ENCODE measurements around the gene GNAT1.

The GNAT1 gene

DNA sequence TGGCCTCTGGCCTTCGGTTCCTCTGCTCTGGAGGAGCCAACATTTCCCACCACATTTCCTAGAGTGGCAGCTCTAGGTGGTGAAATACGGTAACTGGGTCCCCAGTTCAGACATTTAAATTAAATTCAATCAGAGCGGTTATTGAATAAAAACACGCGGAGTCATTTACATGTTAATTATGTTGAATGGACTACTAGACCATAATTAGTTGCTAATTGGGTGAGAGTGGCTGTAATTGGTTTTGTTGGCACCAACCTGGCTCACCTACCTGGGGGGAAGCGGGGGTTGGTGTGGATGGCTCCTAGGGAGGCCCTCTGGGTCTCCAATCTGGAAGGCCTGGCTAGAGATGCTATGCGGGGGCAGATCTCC, 23.6 kb upstream of the GNAT1 start:
- no peak for TF ChIP-seq SUZ12 (IDR thresholded peaks at IDR 0.05)
- TF ChIP-seq FOXA1 (IDR thresholded peaks at IDR 0.05), result no peak
- ChIA-PET CTCF (interaction anchor here (0.9 kb wide), 1 partner anchor 27 kb away, joined by 4 read pairs; no protein-coding TSS in a partner anchor), POLR2A (no interaction called here)
- no peak for DNase-seq (ENCODE audit: extremely low spot score)

DNA sequence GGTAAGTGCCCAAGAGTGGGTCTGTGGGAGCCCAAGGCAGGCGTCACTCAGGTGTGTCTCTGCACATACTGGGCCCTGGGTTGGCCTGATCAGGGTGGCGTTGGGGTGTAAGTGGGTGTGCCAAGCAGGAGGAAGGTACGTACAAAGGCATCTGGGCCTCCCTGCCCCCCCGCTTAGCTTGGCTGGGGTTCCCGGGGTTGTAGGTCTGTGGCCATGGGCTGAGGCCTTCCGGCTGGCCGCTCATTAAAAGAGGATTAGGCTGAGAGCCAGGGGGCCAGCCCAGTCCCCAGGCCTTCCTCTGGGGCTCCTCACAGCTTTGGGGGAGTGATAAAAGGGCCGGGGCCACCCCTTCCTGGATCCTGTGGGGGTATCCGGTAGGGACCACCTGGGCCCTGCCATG, 23.0 kb upstream of the GNAT1 start:
- ChIA-PET CTCF (no interaction called here), POLR2A (no interaction called here)
- TF ChIP-seq NFRKB (IDR thresholded peaks at IDR 0.05) (no peak), TARDBP (IDR thresholded peaks at IDR 0.05) (no peak), FOXA1 (IDR thresholded peaks at IDR 0.05) (no peak), L3MBTL2 (conservative IDR thresholded peaks at IDR 0.05) (no peak), FOXM1 (IDR thresholded peaks at IDR 0.05; ENCODE audit: borderline replicate concordance) (no peak), ELF4 (IDR thresholded peaks at IDR 0.05) (no peak), ARNT (IDR thresholded peaks at IDR 0.05) (no peak), SUZ12 (IDR thresholded peaks at IDR 0.05) (no peak), BHLHE40 (IDR thresholded peaks at IDR 0.05; ENCODE audit: borderline replicate concordance) (no peak), HDGF (IDR thresholded peaks at IDR 0.05; ENCODE audit: borderline replicate concordance) (no peak), CTBP1 (IDR thresholded peaks at IDR 0.05; ENCODE audit: borderline replicate concordance) (no peak), LEF1 (IDR thresholded peaks at IDR 0.05; ENCODE audit: borderline replicate concordance) (no peak), FOXK2 (IDR thresholded peaks at IDR 0.05) (no peak), ZNF384 (IDR thresholded peaks at IDR 0.05) (no peak), SP1 (IDR thresholded peaks at IDR 0.05) (no peak)
- TF ChIP-seq, protein P1, sequence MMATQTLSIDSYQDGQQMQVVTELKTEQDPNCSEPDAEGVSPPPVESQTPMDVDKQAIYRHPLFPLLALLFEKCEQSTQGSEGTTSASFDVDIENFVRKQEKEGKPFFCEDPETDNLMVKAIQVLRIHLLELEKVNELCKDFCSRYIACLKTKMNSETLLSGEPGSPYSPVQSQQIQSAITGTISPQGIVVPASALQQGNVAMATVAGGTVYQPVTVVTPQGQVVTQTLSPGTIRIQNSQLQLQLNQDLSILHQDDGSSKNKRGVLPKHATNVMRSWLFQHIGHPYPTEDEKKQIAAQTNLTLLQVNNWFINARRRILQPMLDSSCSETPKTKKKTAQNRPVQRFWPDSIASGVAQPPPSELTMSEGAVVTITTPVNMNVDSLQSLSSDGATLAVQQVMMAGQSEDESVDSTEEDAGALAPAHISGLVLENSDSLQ (IDR thresholded peaks at IDR 0.05), result no peak
- DNase-seq (ENCODE audit: extremely low spot score), result no peak

DNA sequence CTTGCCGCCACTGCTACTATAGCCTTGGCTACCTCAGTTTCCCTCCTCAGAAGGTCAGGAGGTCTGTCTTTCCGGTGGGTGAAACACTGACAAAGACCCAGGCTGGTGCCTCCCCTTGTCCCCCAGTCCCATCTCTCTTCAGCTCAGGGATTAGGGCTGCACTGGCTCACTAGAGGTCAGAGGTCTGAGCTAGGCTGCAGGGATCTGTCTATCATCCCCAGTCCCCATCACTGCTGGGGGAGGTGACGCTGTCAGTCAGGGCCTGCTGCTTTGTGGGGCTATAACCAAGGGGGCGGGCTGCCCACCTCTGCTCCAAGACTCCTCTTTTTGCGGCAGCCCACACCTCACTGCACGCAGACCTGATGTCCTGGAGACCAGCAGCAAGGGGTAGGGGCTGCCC, 22.6 kb upstream of the GNAT1 start:
- DNase-seq (ENCODE audit: extremely low spot score), result no peak
- CTCF ChIA-PET, result no interaction called here
- POLR2A ChIA-PET, result no interaction called here
- TF ChIP-seq FOXA1 (IDR thresholded peaks at IDR 0.05), result no peak
- no peak for TF ChIP-seq SP1 (IDR thresholded peaks at IDR 0.05)
- no peak for TF ChIP-seq ZNF384 (IDR thresholded peaks at IDR 0.05)
- no peak for TF ChIP-seq FOXM1 (IDR thresholded peaks at IDR 0.05; ENCODE audit: borderline replicate concordance)
- no peak for TF ChIP-seq L3MBTL2 (conservative IDR thresholded peaks at IDR 0.05)
- TF ChIP-seq BHLHE40 (IDR thresholded peaks at IDR 0.05; ENCODE audit: borderline replicate concordance), result no peak
- no peak for TF ChIP-seq SUZ12 (IDR thresholded peaks at IDR 0.05)
- TF ChIP-seq FOXK2 (IDR thresholded peaks at IDR 0.05), result no peak
- no peak for TF ChIP-seq TARDBP (IDR thresholded peaks at IDR 0.05)

DNA sequence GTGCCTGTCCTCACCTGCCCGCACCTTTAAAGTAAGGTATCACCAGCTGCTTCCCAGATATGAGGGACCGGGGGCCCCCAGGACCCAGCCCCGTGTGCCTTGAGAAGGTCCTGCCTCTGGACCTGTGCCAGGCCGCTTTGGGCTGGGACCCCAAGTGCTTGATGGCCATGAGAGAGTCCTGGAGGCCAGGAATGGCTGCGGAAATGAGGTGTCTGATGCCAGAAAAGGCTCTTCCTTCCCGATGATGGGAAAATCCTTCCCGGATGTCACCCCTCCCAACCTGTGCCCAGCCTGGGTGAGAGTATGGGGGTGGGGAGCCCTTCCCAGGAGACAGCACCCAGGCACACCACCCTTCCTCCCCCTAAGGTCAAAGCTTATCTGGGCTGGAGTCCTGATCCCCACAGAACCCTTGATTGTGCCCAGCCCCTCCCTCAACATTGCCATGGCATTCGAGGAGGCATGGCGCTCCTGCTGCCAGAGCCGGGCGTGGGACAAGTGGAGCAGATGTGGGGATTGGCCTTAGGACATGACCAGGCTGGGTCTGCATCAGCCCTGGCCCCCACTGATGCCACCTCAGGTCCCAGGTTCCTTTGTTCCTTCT, 22.1 kb upstream of the GNAT1 start:
- DNase-seq (ENCODE audit: extremely low spot score), result no peak
- ChIA-PET CTCF (no interaction called here), POLR2A (interaction anchor here (1.1 kb wide), 1 partner anchor 47 kb away, joined by 3 read pairs; no protein-coding TSS in a partner anchor)
- TF ChIP-seq SP1 (IDR thresholded peaks at IDR 0.05) (no peak), NFRKB (IDR thresholded peaks at IDR 0.05) (no peak), LEF1 (IDR thresholded peaks at IDR 0.05; ENCODE audit: borderline replicate concordance) (no peak), CTBP1 (IDR thresholded peaks at IDR 0.05; ENCODE audit: borderline replicate concordance) (no peak), ARNT (IDR thresholded peaks at IDR 0.05) (no peak), SUZ12 (IDR thresholded peaks at IDR 0.05) (no peak), FOXA1 (IDR thresholded peaks at IDR 0.05) (no peak), FOXM1 (IDR thresholded peaks at IDR 0.05; ENCODE audit: borderline replicate concordance) (no peak), FOXK2 (IDR thresholded peaks at IDR 0.05) (no peak), HDGF (IDR thresholded peaks at IDR 0.05; ENCODE audit: borderline replicate concordance) (no peak), BHLHE40 (IDR thresholded peaks at IDR 0.05; ENCODE audit: borderline replicate concordance) (no peak), ZNF384 (IDR thresholded peaks at IDR 0.05) (no peak)
- TF ChIP-seq, protein P1 (IDR thresholded peaks at IDR 0.05), result no peak

DNA sequence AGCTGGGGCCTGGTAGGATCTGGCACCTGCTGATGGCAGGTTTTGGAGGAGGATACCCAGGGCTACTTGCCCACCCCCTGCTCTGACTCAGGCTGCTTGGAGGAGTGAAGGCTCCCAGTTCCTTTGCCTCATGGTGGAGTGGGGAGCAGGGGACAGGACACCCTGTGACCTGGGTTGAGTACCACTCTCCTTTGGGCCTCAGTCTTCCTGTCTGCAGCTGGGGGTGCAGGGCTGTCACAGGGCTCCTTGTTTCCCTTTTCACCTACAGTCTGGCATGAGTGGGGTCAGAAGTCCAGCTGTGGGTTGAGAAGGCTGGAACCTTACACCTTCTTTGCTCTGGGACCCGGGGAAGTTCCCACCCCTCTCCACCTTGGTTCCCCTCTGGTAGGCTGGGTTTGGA, 21.6 kb upstream of the GNAT1 start:
- DNase-seq (ENCODE audit: extremely low spot score), result no peak
- TF ChIP-seq, protein P1 (IDR thresholded peaks at IDR 0.05), result no peak
- TF ChIP-seq BHLHE40 (IDR thresholded peaks at IDR 0.05; ENCODE audit: borderline replicate concordance), result no peak
- no peak for TF ChIP-seq L3MBTL2 (conservative IDR thresholded peaks at IDR 0.05)
- TF ChIP-seq FOXA1 (IDR thresholded peaks at IDR 0.05), result no peak
- TF ChIP-seq ELF4 (IDR thresholded peaks at IDR 0.05), result no peak
- TF ChIP-seq ARNT (IDR thresholded peaks at IDR 0.05), result no peak
- ChIA-PET CTCF (no interaction called here), POLR2A (interaction anchor here (1.1 kb wide), 1 partner anchor 48 kb away, joined by 3 read pairs; no protein-coding TSS in a partner anchor)

DNA sequence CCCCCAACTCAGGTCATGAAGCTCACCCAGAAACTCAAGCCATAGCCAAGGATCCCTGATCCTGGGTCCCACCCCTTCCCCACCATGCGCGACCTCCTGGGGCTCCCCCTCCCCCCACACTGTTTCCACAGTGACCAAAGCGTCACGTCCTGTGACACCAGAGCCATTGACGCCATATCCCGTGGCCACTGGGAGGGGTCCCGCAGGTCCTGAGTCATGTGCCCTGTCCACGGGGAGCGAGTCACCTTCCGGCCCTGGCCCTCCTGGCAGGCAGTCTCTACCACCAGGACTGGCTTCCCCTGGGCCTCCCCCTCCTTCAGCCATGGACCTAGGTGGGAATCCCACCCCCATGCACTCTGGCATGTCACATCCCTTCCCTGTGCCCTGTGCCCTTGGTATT, 20.7 kb upstream of the GNAT1 start:
- POLR2A ChIA-PET, result no interaction called here
- TF ChIP-seq SP1 (IDR thresholded peaks at IDR 0.05) (no peak), CTBP1 (IDR thresholded peaks at IDR 0.05; ENCODE audit: borderline replicate concordance) (no peak), SUZ12 (IDR thresholded peaks at IDR 0.05) (no peak), FOXM1 (IDR thresholded peaks at IDR 0.05; ENCODE audit: borderline replicate concordance) (no peak), HDGF (IDR thresholded peaks at IDR 0.05; ENCODE audit: borderline replicate concordance) (no peak), FOXK2 (IDR thresholded peaks at IDR 0.05) (no peak), ELF4 (IDR thresholded peaks at IDR 0.05) (no peak), BHLHE40 (IDR thresholded peaks at IDR 0.05; ENCODE audit: borderline replicate concordance) (no peak), FOXA1 (IDR thresholded peaks at IDR 0.05) (no peak), TARDBP (IDR thresholded peaks at IDR 0.05) (no peak), LEF1 (IDR thresholded peaks at IDR 0.05; ENCODE audit: borderline replicate concordance) (no peak), L3MBTL2 (conservative IDR thresholded peaks at IDR 0.05) (no peak), ARNT (IDR thresholded peaks at IDR 0.05) (no peak), ZNF384 (IDR thresholded peaks at IDR 0.05) (no peak), NFRKB (IDR thresholded peaks at IDR 0.05) (no peak)
- TF ChIP-seq, protein P1 (IDR thresholded peaks at IDR 0.05), result no peak
- DNase-seq (ENCODE audit: extremely low spot score), result no peak
- CTCF ChIA-PET, result no interaction called here
